TTC549 (cell line): Measurements from ENCODE around the gene CYP2A7.
"Not testable (repeated sequence)": the region's sequence is repeated elsewhere in the genome, so short reads cannot be mapped to it uniquely, and the experiment has no call there.

ENCODE experiments used
- FAIRE-seq: peaks from 2 replicates; lab custom pipeline; 2012; peaks lifted over from hg19 to GRCh38; lab: Jason Lieb, UNC

The CYP2A7 gene

DNA sequence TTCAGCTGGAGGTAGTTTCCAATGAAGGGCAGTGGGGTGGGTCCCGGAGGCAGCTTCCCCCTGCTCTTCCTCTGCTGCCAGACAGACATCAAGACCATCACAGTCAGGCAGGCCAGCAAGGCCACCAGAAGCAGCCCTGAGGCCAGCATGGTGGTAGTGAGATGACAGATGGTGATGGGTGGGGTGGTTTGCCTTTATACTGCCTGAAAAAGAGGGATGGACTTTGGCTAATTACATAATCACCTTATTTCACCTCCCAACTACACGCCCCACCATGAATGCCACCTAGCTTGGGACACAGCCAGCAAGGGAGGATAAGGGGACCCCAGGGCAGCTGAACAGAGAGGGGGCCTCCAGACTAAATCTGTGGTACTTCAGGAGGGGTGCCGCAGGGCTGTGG lies at the start of gene CYP2A7:
Gene CYP2A7 (minus strand): TSS at position 170 of the 400 bp plus-strand sequence. CDS start 21 bp downstream, at position 149.
- FAIRE-seq: not testable (repeated sequence)

DNA sequence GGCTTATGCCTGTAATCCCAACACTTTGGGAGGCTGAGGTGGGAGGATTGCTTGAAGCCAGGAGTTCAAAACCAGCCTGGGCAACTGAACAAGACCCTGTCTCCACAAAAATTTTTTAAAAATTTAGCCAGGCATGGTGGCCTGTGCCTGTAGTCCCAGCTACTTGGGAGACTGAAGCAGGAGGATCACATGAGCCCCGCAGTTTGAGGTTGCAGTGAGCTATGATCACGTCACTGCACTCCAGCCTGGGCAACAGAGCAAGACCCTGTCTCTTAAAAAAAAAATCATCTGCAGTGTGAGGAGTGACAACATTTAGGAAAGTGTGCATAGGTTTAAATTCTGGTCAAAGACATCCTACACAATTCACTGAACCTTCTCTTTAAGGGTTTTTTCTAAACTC lies 48.8 kb upstream of the CYP2A7 start:
- FAIRE-seq: not testable (repeated sequence)

GRCh38 chr19:40929942-40930341 lies 47.9 kb upstream of the CYP2A7 start:
- not testable (repeated sequence) for FAIRE-seq

DNA sequence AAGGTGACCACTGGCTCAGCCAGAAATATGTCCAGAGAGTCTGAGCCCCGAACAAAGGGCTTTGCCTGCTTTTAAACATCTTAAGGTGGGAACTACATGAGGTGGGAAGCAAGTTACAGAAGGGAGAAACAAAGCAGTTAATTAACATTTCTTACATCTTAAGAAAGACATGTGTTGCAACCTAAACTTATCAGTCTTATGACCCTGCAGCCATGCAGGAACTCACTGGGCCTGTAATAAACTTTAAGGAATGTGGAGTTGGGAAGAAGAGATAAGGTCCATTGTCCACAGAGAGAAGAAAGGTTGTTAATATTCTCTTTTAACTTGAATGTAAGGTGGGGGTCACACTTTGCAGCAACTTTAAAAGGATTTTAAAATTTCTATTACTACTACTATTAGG lies 46.8 kb upstream of the CYP2A7 start:
- FAIRE-seq: no peak

DNA sequence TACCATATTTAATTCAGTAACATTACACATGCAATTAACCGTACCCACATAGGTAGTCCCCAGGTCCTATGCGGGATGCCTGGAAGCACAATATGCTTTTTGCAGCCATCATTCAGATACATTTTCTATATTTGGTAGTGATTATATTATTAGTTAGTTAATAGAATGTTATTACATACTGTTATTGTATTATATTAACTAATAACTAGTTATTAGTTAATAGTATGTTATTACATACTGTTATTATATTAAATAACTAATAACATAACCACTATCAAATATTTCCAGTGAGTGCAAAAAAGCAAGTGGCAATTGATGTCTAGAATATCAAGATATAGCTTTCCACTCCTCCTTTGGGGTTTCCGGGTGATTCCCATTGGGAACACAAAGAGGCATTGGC lies 45.5 kb upstream of the CYP2A7 start:
- no peak for FAIRE-seq

- not testable (repeated sequence) for FAIRE-seq
Observed at GRCh38 chr19:40926276-40926675, 44.2 kb upstream of the CYP2A7 start.

GRCh38 chr19:40923934-40924391 lies 41.9 kb upstream of the CYP2A7 start:
- no peak for FAIRE-seq

DNA sequence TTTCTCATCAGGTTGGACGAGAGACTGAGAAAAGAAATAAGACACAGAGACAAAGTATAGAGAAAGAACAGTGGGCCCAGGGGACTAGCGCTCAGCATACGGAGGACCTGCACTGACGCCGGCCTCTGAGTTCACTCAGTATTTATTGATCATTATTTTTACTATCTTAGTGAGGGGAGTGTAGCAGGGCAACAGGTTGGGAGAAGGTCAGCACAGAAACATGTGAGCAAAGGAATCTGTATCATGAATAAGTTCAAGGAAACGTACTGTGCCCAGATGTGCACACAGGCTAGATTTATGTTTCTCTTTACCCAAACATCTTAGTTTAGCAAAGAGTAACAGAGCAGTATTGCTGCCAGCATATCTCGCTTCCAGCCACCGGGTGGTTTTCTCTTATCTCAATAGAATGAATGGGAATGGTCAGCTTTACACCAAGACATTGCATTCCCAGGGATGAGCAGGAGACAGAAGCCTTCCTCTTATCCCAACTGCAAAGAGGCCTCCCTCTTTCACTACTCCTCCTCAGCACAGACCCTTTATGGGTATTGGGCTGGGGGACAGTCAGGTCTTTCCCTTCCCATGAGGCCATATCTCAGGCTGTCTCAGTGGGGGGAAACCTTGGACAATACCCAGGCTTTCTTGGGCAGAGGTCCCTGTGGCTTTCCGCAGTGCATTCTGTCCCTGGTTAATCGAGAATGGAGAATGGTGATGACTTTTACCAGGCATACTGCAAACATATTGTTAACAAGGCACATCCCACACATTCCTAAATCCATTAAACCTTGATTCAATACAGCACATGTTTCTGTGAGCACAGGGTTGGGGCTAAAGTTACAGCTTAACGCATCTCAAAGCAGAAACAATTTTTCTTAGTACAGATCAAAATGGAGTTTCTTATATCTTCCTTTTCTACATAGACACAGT lies 40.5 kb upstream of the CYP2A7 start:
- not testable (repeated sequence) for FAIRE-seq

- FAIRE-seq: no peak
Observed at GRCh38 chr19:40921005-40921897, 39.2 kb upstream of the CYP2A7 start.

- FAIRE-seq: no peak
Observed at GRCh38 chr19:40920300-40921004, 38.4 kb upstream of the CYP2A7 start.

DNA sequence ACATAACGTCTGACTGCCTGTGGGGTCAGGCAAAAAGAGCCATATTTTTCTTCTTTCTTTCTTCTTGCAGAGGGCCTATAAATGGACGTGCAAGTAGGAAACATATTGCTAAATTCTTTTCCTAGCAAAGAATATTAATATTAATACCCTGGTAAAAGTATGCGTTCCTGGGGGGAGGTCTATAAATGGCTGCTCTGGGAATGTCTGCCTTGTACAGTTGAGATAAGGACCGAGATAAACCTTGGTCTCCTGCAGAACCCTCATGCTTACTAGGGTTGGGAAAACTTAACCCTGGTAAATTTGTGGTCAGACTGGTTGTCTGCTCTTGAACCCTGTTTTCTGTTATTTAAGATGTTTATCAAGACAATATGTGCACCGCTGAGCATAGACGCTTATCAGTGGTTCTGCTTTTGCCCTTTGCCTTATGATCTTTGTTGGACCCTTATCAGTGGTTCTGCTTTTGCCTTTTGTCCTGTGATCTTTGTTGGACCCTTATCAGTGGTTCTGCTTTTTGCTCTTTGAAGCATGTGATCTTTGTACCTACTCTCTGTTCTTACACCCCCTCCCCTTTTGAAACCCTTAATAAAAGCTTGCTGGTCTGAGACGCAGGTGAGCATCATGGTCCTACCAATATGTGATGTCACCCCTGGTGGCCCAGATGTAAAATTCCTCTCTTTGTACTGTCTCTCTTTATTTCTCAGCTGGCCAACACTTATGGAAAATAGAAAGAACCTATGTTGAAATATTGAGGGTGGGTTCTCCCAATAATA lies 37.7 kb upstream of the CYP2A7 start:
- not testable (repeated sequence) for FAIRE-seq

DNA sequence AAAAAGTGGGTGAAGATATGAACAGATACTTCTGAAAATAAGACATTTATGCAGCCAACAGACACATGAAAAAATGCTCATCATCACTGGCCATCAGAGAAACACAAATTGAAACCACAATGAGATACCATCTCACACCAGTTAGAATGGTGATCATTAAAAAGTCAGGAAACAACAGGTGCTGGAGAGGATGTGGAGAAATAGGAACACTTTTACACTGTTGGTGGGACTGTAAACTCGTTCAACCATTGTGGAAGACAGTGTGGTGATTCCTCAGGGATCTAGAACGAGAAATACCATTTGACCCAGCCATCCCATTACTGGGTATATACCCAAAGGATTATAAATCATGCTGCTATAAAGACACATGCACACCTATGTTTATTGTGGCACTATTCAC lies 36.3 kb upstream of the CYP2A7 start:
- FAIRE-seq: not testable (repeated sequence)

GRCh38 chr19:40908976-40909375 lies 26.9 kb upstream of the CYP2A7 start:
- no peak for FAIRE-seq

GRCh38 chr19:40907968-40908735 lies 26.1 kb upstream of the CYP2A7 start:
- no peak for FAIRE-seq

GRCh38 chr19:40906512-40906911 lies 24.5 kb upstream of the CYP2A7 start:
- no peak for FAIRE-seq

DNA sequence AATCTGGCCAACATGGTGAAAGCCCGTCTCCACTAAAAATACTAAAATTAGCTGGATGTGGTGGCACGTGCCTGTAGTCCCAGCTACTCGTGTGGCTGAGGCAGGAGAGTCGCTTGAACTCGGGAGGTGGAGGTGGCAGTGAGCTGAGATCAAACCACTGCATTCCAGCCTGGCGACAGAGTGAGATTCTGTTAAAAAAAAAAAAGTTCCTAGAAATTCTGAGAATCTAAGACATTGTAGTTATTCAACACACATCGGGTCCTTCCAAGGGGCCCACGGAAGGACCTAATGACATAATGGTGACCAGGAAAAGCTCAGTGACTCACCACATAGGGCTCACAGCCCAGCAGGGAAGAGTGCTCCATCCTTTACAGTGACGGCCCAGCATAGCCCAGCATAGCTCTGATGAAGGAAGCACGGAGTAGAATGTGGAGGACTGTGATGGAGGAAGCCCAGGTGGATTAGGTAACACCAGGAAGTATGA lies 22.7 kb upstream of the CYP2A7 start:
- FAIRE-seq: not testable (repeated sequence)

DNA sequence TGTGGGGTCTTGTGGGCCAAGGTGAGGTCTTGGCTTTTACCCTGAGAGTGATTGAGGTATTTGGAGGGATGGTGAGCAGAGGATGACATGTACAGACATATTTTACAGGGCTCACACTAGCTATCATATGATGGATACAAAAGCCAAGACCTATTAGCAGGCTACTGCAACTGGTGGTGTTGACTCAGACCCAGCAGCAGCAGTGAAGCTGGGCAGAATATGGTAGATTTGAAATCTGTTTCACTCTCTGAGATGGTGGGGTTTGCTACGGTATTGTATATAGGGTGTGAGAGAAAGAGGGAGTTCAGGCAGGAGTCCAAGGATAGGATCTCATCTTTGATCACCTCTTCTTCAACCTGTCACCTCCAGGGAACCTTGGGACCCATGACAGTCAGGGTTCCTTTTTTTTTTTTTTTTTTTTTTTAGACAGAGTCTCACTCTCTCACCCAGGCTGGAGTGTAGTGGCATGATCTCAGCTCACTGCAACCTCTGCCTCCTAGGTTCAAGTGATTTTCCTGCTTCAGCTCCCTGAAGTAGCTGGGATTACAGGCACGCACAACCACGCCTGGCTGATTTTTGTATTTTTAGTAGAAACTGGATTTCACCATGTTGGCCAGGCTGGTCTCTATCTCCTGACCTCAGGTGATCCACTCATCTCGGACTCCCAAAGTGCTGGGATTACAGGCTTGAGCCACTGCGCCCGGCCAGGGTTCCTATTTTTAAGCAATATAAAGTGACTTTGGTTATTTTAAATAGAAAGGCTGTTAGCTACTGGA lies 20.1 kb upstream of the CYP2A7 start:
- not testable (repeated sequence) for FAIRE-seq

GRCh38 chr19:40900521-40900920 lies 18.5 kb upstream of the CYP2A7 start:
- not testable (repeated sequence) for FAIRE-seq

DNA sequence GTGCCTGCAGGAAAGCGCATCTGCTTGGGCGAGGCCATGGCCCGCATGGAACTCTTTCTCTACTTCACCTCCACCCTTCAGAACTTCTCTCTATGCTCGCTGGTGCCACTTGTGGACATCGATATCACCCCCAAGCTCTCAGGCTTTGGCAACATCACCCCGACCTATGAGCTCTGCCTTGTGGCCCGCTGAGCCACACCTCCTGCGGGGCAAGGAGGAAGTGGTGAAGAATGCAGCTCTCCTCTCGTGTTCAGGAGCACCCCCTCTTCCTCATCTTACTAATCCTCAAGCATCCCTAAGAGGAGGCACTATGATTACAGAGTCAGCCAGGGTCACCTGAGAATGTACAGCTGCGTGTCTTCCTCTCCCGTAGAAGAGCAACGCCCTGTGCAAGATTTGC lies 17.9 kb upstream of the CYP2A7 start:
- FAIRE-seq: not testable (repeated sequence)
